WTC11 (cell line): Measurements from ENCODE around the gene INTS15. TPM values are rescaled to one million over a fixed set of nuclear protein-coding genes. Genes with fewer than 3 reads are reported as not detected.

Experiments
- ATAC-seq: fragments of 200-7000 bp; cut with Tn5 transposase; 2 replicates; pipeline ENCODE4 v1.10.0; 2021; ENCODE audit warnings: mild to moderate bottlenecking, moderate library complexity
- CTCF ChIA-PET: fragments of 300-600 bp; sonication (Branson Sonifier 250); formaldehyde crosslinking; loops from one replicate; lab custom pipeline; 2021; ENCODE audit warnings: antibody characterized with exemption; lab: Charles Lee
- POLR2A ChIA-PET: fragments of 350-600 bp; sonication (Branson Sonifier 250); formaldehyde crosslinking; loops from one replicate; lab custom pipeline; 2021; ENCODE audit warnings: antibody characterized with exemption; lab: Charles Lee
- DNase-seq: peaks from one replicate; pipeline ENCODE4 v3.0.0; 2021; ENCODE audit warnings: low spot score
- H3K27ac Mint-ChIP-seq: 2 replicates; pipeline ENCODE4 v1.8.0; 2021; ENCODE audit warnings: mixed read lengths
- H3K27me3 Mint-ChIP-seq: 2 replicates; pipeline ENCODE4 v1.8.0; 2021; ENCODE audit warnings: low read depth, mild to moderate bottlenecking, moderate library complexity, mixed read lengths
- H3K36me3 Mint-ChIP-seq: 2 replicates; pipeline ENCODE4 v1.8.0; 2021; ENCODE audit warnings: mixed read lengths
- H3K4me1 Mint-ChIP-seq: 2 replicates; pipeline ENCODE4 v1.8.0; 2022; ENCODE audit warnings: mixed read lengths
- H3K4me3 Mint-ChIP-seq: 2 replicates; pipeline ENCODE4 v1.8.0; 2021; ENCODE audit warnings: mild to moderate bottlenecking, moderate library complexity, mixed read lengths
- H3K9me3 Mint-ChIP-seq: 2 replicates; pipeline ENCODE4 v1.8.0; 2021; ENCODE audit warnings: mixed read lengths
- ATF1 ChIP-seq: sonication (generic); formaldehyde crosslinking; IDR thresholded peaks from 2 replicates; pipeline ENCODE4 v1.8.1; 2023; ENCODE audit warnings: mild to moderate bottlenecking, moderate library complexity, missing genetic modification reagents
- CREB1 ChIP-seq: sonication (generic); formaldehyde crosslinking; IDR thresholded peaks from 2 replicates; pipeline ENCODE4 v1.8.0; 2023; ENCODE audit warnings: mild to moderate bottlenecking, missing genetic modification reagents
- JAZF1 ChIP-seq: fragments of 250-450 bp; sonication (Bioruptor Pico); IDR thresholded peaks from 2 replicates; pipeline ENCODE4 v1.9.0; 2021; ENCODE audit warnings: moderate library complexity, mild to moderate bottlenecking, inconsistent platforms
- NFYB ChIP-seq: sonication (generic); formaldehyde crosslinking; conservative IDR thresholded peaks from 2 replicates; pipeline ENCODE4 v1.8.0; 2022; ENCODE audit warnings: low read depth, missing genetic modification reagents
- PRRX2 ChIP-seq: fragments of 250-450 bp; sonication (Bioruptor Pico); IDR thresholded peaks from 2 replicates; pipeline ENCODE4 v1.8.0; 2021; ENCODE audit warnings: mild to moderate bottlenecking
- SMAD4 ChIP-seq: sonication (generic); formaldehyde crosslinking; IDR thresholded peaks from 2 replicates; pipeline ENCODE4 v1.8.0; 2022; ENCODE audit warnings: mild to moderate bottlenecking, missing genetic modification reagents
- TEAD1 ChIP-seq: sonication (generic); formaldehyde crosslinking; IDR thresholded peaks from 2 replicates; pipeline ENCODE4 v1.8.0; 2022; ENCODE audit warnings: mild to moderate bottlenecking, missing genetic modification reagents
- ZNF416 ChIP-seq: fragments of 250-450 bp; sonication (Bioruptor Pico); IDR thresholded peaks from 2 replicates; pipeline ENCODE4 v1.9.0; 2021; ENCODE audit warnings: mild to moderate bottlenecking, inconsistent platforms
- total RNA-seq: library from RNA; stranded (reverse); gene quantifications from 3 replicates; pipeline ENCODE4 v1.2.3, GENCODE V29; 2021
- TF ChIP-seq, protein P1 (sequence below): sonication (generic); formaldehyde crosslinking; IDR thresholded peaks from 2 replicates; pipeline ENCODE4 v1.8.1; 2023; ENCODE audit warnings: mild to moderate bottlenecking, moderate library complexity, missing genetic modification reagents
- TF ChIP-seq, protein P2 (sequence below): sonication (generic); formaldehyde crosslinking; IDR thresholded peaks from 2 replicates; pipeline ENCODE4 v1.8.0; 2022; ENCODE audit warnings: mild to moderate bottlenecking, missing genetic modification reagents
- TF ChIP-seq, protein P3 (sequence below): sonication (generic); formaldehyde crosslinking; IDR thresholded peaks from 2 replicates; pipeline ENCODE4 v1.8.1; 2023; ENCODE audit warnings: mild to moderate bottlenecking, missing genetic modification reagents, moderate library complexity
- TF ChIP-seq, protein P4 (sequence below): sonication (generic); formaldehyde crosslinking; IDR thresholded peaks from 2 replicates; pipeline ENCODE4 v1.8.0; 2023; ENCODE audit warnings: missing genetic modification reagents, mild to moderate bottlenecking, borderline replicate concordance
- TF ChIP-seq, protein P5 (sequence below): fragments of 250-450 bp; sonication (Bioruptor Pico); IDR thresholded peaks from 2 replicates; pipeline ENCODE4 v1.9.0; 2021; ENCODE audit warnings: mild to moderate bottlenecking
- TF ChIP-seq, protein P6 (sequence below): sonication (generic); formaldehyde crosslinking; IDR thresholded peaks from 2 replicates; pipeline ENCODE4 v1.8.0; 2022; ENCODE audit warnings: missing genetic modification reagents

INTS15 gene
- total RNA-seq, 1 experiment from 2014 or later = 28.2 TPM

DNA sequence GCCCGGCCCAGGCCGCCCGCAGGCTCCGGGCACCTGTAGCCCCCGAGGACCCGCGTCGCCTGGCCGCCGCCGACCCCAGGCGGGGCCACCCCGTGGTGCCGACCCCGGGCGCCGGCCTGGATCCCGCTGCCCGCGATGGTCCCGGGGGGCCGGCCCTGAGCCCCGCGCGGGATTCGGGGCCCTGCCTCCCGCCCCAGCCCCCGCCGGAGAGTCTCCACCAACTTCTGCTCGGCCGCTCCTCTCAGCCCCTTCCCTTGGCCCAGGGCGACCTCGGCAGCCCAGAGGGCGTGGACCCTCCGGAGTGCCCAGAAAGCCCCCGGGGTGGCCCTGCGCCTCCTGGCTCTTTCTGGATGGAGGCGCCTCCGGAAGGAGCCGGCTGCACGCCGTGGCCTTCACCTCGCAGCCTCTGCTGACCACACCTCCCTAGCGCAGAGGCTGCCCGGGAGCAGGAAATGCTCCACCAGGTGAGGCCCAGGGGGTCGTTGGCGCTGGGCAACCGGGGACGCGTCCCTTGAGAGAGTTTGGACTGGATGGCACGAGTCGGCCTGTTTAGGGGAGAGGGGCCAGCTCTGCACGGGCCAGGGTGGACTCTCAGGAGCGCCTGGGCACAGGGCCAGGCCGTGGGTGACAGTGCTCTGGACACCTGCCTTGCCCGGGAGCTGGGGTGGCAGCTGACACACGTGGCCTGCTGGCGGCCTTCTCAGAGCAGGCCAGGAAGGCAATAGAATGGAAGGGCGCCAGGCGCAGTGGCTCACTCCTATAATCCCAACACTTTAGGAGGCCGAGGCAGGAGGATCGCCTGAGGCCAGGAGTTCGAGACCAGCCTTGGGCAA lies 26.1 kb downstream of the INTS15 start (continued):
- TF ChIP-seq, protein P1, sequence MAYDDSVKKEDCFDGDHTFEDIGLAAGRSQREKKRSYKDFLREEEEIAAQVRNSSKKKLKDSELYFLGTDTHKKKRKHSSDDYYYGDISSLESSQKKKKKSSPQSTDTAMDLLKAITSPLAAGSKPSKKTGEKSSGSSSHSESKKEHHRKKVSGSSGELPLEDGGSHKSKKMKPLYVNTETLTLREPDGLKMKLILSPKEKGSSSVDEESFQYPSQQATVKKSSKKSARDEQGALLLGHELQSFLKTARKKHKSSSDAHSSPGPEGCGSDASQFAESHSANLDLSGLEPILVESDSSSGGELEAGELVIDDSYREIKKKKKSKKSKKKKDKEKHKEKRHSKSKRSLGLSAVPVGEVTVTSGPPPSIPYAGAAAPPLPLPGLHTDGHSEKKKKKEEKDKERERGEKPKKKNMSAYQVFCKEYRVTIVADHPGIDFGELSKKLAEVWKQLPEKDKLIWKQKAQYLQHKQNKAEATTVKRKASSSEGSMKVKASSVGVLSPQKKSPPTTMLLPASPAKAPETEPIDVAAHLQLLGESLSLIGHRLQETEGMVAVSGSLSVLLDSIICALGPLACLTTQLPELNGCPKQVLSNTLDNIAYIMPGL (CRISPR knock-in tag) = 0 out of 2 replicates have a peak, but pooled peaks have one; percentile 5

DNA sequence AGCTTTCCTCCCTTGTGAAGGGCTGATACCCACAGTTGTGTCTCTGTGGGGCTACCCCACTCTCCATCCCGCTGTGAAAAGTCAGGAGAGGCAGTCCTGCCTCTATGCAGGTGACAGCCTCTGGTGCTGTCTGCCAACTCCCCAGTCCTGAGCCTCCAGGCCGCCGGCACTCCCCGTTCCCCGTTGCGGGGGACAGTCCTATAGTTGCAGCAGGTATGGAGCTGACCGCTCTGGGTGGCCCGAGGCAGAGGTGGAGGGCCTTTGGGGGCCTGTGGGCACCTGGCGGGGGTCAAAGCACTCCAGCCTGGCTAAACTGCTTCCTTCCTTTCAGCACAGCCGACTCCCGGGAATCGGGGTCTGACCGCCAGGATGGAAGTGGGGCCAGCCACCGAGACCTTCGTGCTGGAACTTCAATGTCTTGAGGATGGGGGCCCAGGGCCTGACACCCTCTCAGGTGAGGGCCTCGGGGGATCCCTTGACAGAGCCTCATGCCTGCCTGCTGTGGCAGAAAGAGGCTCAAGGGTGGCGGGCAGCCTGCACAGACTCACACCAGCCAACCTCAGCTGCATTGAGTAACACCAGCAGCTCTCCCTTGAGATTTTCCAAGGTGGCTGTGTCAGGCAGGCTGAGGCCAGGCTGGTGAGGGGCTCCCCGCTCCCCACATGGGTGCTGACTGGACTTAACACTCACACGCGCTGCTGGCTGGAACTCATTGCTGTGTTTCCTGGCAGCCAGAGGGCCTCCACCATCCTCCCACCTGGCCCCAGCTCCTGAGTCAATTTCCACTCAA lies 27.2 kb downstream of the INTS15 start:
- ChIA-PET POLR2A (no interaction called here), CTCF (interaction anchor here (0.8 kb wide), 1 partner anchor 27 kb away, joined by 3 read pairs; the partner anchor contains the start of gene INTS15)
- Mint-ChIP-seq H3K36me3 (peaks cover 9% of the 10 kb centered on the region), H3K27ac (no peak overlapping the region), H3K9me3 (no peaks in the 10 kb centered on the region), H3K4me3 (peak overlapping the region; percentile 57), H3K27me3 (peaks cover 5% of the 10 kb centered on the region; the same call in 1 of the 2 replicates), H3K4me1 (peaks cover 12% of the 10 kb centered on the region)
- ATAC-seq = no peak
- DNase-seq = no peak
- TF ChIP-seq ATF1 (CRISPR knock-in tag) (no peak), CREB1 (CRISPR knock-in tag) (no peak), JAZF1 (no peak), NFYB (CRISPR knock-in tag) (no peak), TEAD1 (CRISPR knock-in tag) (no peak), PRRX2 (CRISPR knock-in tag) (no peak), ZNF416 (CRISPR knock-in tag) (no peak), SMAD4 (CRISPR knock-in tag) (no peak)
- TF ChIP-seq, protein P2, sequence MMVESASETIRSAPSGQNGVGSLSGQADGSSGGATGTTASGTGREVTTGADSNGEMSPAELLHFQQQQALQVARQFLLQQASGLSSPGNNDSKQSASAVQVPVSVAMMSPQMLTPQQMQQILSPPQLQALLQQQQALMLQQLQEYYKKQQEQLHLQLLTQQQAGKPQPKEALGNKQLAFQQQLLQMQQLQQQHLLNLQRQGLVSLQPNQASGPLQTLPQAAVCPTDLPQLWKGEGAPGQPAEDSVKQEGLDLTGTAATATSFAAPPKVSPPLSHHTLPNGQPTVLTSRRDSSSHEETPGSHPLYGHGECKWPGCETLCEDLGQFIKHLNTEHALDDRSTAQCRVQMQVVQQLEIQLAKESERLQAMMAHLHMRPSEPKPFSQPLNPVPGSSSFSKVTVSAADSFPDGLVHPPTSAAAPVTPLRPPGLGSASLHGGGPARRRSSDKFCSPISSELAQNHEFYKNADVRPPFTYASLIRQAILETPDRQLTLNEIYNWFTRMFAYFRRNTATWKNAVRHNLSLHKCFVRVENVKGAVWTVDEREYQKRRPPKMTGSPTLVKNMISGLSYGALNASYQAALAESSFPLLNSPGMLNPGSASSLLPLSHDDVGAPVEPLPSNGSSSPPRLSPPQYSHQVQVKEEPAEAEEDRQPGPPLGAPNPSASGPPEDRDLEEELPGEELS = no peak
- TF ChIP-seq, protein P3, sequence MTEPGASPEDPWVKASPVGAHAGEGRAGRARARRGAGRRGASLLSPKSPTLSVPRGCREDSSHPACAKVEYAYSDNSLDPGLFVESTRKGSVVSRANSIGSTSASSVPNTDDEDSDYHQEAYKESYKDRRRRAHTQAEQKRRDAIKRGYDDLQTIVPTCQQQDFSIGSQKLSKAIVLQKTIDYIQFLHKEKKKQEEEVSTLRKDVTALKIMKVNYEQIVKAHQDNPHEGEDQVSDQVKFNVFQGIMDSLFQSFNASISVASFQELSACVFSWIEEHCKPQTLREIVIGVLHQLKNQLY = no peak
- TF ChIP-seq, protein P4, sequence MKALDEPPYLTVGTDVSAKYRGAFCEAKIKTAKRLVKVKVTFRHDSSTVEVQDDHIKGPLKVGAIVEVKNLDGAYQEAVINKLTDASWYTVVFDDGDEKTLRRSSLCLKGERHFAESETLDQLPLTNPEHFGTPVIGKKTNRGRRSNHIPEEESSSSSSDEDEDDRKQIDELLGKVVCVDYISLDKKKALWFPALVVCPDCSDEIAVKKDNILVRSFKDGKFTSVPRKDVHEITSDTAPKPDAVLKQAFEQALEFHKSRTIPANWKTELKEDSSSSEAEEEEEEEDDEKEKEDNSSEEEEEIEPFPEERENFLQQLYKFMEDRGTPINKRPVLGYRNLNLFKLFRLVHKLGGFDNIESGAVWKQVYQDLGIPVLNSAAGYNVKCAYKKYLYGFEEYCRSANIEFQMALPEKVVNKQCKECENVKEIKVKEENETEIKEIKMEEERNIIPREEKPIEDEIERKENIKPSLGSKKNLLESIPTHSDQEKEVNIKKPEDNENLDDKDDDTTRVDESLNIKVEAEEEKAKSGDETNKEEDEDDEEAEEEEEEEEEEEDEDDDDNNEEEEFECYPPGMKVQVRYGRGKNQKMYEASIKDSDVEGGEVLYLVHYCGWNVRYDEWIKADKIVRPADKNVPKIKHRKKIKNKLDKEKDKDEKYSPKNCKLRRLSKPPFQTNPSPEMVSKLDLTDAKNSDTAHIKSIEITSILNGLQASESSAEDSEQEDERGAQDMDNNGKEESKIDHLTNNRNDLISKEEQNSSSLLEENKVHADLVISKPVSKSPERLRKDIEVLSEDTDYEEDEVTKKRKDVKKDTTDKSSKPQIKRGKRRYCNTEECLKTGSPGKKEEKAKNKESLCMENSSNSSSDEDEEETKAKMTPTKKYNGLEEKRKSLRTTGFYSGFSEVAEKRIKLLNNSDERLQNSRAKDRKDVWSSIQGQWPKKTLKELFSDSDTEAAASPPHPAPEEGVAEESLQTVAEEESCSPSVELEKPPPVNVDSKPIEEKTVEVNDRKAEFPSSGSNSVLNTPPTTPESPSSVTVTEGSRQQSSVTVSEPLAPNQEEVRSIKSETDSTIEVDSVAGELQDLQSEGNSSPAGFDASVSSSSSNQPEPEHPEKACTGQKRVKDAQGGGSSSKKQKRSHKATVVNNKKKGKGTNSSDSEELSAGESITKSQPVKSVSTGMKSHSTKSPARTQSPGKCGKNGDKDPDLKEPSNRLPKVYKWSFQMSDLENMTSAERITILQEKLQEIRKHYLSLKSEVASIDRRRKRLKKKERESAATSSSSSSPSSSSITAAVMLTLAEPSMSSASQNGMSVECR (CRISPR knock-in tag) = no peak
- TF ChIP-seq, protein P5, sequence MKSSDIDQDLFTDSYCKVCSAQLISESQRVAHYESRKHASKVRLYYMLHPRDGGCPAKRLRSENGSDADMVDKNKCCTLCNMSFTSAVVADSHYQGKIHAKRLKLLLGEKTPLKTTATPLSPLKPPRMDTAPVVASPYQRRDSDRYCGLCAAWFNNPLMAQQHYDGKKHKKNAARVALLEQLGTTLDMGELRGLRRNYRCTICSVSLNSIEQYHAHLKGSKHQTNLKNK (CRISPR knock-in tag) = no peak
- TF ChIP-seq, protein P1 (CRISPR knock-in tag) = no peak
- TF ChIP-seq, protein P6, sequence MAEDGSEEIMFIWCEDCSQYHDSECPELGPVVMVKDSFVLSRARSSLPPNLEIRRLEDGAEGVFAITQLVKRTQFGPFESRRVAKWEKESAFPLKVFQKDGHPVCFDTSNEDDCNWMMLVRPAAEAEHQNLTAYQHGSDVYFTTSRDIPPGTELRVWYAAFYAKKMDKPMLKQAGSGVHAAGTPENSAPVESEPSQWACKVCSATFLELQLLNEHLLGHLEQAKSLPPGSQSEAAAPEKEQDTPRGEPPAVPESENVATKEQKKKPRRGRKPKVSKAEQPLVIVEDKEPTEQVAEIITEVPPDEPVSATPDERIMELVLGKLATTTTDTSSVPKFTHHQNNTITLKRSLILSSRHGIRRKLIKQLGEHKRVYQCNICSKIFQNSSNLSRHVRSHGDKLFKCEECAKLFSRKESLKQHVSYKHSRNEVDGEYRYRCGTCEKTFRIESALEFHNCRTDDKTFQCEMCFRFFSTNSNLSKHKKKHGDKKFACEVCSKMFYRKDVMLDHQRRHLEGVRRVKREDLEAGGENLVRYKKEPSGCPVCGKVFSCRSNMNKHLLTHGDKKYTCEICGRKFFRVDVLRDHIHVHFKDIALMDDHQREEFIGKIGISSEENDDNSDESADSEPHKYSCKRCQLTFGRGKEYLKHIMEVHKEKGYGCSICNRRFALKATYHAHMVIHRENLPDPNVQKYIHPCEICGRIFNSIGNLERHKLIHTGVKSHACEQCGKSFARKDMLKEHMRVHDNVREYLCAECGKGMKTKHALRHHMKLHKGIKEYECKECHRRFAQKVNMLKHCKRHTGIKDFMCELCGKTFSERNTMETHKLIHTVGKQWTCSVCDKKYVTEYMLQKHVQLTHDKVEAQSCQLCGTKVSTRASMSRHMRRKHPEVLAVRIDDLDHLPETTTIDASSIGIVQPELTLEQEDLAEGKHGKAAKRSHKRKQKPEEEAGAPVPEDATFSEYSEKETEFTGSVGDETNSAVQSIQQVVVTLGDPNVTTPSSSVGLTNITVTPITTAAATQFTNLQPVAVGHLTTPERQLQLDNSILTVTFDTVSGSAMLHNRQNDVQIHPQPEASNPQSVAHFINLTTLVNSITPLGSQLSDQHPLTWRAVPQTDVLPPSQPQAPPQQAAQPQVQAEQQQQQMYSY (CRISPR knock-in tag) = no peak
